OCI-LY1 (cell line): Measurements from ENCODE around the gene TRAPPC1.

Experiments used
- CTCF ChIP-seq: fragments of 200-600 bp; sonication (generic), shearing (Covaris generic); IDR thresholded peaks from 2 replicates; pipeline ENCODE4 v1.5.1; 2017; ENCODE audit warnings: mild to moderate bottlenecking, antibody characterized with exemption, low read length, moderate library complexity, mixed read lengths
- EZH2 ChIP-seq: fragments of 200-600 bp; sonication (generic), shearing (Covaris generic); IDR thresholded peaks from 2 replicates; pipeline ENCODE4 v1.8.0; 2017; ENCODE audit warnings: borderline replicate concordance, mixed run types, mild to moderate bottlenecking, antibody characterized with exemption, low read length, moderate library complexity, mixed read lengths

GRCh38 chr17:7894866-7895265, 36.9 kb downstream of the TRAPPC1 start:
- no peak for TF ChIP-seq CTCF
- TF ChIP-seq EZH2 = no peak
